HG02610 (cell line): ENCODE measurements around the gene SLC28A2.
"Not testable (repeated sequence)": the region's sequence is repeated elsewhere in the genome, so short reads cannot be mapped to it uniquely, and the experiment has no call there.

Experiments
- ATAC-seq: cut with Tn5 transposase; IDR thresholded peaks from one replicate; pipeline ENCODE4 v1.9.1; 2021; ENCODE audit warnings: mild to moderate bottlenecking, moderate library complexity; ENCODE audit not compliant: unreplicated experiment

The SLC28A2 gene

DNA sequence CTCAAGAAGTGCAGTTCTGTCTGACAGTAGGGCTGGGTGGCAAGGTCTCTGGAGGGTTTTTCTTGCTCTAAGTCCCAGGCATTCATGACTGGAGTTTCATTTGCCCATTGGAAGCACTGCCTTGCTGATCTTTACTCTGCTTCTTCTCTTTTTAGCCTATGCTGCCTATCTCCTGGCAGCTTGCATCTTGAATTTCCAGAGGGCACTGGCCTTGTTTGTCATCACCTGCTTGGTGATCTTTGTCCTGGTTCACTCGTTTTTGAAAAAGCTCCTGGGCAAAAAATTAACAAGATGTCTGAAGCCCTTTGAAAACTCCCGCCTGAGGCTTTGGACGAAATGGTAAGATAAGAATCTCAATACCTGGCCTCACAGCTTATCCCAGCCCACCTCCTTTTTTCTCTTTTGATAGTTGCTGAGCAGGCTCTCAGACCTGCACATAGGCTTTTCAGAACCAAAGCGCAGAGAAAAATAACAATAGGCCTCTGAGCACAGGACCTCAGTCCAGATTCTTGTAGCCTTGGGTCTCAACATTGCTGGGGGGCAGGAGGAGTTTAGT lies 10.9 kb downstream of the SLC28A2 start:
- ATAC-seq, result no peak

DNA sequence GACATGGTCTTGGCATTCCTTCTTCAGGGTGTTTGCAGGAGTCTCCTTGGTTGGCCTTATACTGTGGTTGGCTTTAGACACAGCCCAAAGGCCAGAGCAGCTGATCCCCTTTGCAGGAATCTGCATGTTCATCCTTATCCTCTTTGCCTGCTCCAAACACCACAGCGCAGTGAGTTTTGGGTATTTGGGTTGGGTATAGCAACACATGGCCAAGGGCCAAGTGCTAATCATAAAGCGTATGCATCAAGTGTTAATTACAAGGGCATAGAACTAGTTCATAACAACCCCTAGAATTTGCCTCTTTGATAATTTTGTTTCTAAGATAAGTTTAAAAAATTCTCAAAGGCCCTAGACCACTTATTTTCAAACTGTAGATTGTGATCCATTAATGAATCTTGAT lies 11.8 kb downstream of the SLC28A2 start:
- no peak for ATAC-seq

DNA sequence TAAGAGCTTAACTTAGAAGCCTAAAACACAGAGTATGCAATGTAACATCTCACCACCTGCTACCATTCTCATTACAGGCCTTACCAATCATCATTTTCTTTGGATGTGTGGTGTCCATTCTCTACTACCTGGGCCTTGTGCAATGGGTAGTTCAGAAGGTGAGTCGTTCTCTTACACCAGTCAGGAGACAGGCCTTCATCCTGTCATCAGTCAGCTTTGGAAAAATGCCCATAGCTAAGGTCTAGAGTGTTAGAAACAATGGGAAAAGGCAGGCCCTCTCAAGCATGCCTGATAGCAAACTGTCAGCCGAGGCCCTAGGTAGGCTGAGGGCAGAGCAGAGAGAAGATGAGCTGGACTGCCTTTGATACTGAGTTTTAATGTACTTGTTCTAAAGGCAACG lies 13.5 kb downstream of the SLC28A2 start:
- ATAC-seq, result no peak

DNA sequence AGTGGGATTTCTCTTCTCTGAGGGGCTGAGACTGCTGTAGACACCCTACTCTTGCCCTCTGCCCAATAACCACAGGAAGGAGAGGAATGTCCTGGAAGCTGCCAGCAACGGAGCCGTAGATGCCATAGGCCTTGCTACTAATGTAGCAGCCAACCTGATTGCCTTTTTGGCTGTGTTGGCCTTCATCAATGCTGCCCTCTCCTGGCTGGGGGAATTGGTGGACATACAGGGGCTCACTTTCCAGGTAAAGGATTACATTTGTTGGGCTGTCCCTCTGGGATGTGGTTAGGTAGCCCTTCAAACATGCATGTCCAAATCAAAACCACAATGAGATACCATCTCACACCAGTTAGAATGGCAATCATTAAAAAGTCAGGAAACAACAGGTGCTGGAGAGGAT lies 16.1 kb downstream of the SLC28A2 start:
- ATAC-seq, result no peak

DNA sequence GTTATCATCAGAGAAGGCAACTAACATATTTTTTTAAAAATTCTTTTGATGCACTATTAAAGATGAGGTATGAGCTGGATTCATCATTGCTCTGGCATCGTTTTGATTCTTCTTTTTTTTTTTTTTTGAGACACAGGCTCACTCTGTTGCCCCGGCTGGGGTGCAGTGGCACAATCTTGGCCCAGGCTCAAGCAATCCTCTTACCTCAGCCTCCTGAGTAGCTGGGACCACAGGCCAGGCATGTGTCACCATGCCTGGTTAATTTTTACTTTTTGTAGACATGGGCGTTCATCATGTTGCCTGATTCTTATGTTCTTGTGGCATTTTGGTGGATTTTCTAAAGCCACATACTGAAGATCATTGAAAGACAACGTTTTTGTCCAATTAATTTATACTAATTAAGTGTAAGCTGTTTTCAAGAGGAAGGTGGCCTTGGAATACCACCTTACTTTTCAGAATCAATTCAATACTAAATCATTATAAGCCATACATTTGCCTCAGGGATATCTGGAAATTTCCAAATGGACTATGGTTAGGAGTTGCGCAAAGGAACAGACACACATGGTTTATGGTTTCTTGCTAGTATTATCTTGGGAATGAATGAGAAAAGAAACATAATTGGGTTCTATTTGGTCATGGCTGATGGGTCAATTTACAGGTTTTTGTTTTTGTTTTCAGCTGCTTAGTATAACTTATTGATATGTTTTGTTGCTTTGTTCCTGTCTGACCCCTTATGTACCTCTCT lies 22.8 kb downstream of the SLC28A2 start:
- no peak for ATAC-seq

DNA sequence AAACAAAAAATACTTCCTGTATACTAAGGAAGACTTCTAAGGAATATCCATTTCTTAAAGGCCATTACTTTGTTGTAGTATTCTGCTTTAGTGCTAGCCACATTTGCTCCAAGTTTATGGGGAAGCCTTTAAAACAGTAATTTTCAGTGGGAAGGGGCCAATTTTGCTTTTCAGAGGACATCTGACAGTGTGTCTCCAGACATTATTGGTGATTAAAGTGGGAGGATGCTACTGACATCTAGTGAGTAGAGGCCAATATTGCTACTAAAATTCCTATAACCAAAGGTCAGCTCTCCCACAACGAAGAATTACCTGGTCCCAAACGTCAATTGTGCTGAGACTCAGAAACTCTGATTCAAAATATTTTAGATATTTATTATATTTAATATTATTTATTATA lies 24.8 kb downstream of the SLC28A2 start:
- ATAC-seq, result no peak

DNA sequence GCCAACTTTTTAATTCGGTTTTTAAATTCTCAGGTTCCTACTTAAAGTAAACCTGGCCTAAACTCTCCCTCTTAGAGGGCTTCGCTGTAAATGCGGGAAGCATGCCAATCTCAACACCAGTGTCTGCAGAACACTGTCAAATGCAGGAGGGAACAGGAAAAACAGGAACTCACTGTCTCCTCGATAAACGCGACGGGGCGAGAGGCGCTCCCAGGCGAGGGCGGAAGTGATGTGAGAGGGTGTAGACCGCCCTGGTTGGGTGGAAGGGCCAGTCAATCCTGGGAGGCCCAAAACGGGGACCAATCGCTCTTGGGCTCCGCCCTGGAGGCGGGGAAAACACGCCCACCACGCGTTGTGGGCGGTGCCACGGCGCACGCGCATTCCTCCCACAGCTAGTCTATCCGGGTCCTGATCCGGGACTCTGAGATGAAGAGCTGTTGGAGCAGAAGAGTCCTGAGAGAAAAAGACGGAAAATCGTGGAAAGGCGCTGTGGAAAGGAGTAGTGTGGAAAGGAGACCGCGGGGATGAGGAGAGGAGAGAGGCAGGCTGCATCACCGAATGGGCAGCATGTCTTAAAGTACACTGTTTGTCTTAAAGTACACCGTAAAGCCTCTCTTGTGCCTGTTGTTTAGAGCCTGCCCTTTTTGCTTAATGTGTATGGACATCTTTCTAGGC lies 27.1 kb downstream of the SLC28A2 start:
- ATAC-seq, result peak; percentile 100

DNA sequence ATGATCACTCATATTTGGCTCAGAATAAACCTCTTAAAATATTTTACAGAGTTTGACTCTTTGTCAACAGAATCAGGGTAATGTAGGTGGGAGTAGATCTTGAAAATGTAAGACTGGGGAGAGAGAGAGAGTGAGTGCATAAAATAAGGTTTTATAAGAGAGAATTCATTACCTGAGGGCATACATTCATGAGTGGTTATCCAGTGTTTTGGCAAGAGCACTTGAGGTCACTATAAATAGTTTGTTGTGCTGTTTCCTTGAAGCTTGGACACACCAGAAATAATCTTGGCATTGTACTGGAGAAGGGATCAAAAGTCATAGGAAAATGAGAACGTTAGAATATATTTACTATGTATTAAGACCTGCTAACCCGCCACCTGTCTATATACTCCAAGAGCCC lies 33.4 kb downstream of the SLC28A2 start:
- no peak for ATAC-seq

DNA sequence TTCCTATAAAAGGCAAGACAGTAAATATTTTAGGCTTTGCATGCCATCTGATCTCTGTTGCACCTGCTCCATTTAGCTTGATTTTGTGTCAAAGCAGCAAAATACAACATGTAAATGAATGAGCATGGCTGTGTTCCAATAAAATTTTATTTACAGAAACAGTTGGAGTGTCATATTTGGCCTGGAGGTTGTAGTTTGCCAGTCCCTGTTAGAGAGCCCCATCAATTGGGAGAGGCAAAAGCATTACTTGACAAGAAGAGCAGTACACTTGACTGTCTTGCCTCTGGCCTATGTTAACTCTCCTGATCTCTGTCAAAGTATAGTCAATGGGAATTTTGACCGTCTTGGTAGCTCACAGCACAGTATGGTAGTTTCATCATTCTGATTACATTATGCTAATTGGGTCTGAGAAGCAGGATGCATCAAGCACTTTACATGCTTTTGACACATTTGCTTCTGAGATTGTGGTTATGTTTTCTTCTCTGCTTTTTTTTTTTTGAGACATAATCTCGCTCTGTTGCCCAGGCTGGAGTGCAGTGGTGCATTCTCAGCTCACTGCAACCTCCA lies 35.4 kb downstream of the SLC28A2 start:
- no peak for ATAC-seq

DNA sequence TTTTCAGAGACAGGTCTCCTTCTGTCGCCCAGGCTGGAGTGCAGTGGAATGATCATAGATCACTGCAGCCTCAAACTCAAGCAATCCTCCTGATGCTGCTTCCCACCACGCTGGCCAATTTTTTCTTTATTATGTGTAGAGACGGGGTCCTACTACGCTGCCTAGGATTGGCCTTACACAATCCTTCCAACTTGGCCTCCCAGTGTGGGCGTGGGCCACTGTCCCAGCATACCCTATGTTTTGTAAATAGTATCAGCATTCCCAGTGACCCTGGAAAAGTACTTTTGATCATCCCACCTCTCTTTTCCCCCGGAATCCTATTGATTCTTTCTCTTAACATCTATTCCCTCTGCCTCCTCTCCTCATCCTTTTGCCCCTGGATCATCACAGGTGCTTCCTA lies 36.9 kb downstream of the SLC28A2 start:
- no peak for ATAC-seq

DNA sequence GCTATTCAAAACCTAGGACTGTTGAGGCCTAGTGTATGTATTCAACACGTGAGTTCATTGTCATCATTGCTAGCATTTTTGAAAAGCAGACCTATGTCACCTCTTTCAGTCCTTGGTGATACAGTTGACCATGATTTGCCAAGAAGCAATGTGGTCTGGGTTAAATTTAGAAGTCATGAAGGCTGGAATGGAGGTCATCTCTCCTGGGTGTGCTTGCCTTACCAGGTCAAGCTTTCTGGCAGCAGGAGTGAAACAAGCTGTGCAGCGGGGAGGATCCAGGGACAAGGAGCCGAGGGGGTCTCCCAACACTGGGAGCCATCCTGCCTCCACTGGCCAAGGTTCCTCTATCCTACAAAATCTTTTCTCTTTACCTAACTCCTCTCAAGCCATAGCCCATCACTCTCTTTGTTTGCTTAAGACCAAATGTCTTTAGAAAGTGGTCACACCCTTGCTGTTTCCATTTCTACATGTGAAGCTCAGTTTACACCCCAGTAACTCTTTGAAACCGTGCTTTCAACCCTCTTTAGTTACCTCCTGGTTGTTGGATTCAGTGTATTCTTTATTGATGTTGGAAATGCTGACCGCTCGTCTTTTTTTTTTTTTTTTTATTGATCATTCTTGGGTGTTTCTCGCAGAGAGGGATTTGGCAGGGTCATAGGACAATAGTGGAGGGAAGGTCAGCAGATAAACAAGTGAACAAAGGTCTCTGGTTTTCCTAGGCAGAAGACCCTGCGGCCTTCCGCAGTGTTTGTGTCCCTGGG lies 40.0 kb downstream of the SLC28A2 start:
- ATAC-seq, result no peak

DNA sequence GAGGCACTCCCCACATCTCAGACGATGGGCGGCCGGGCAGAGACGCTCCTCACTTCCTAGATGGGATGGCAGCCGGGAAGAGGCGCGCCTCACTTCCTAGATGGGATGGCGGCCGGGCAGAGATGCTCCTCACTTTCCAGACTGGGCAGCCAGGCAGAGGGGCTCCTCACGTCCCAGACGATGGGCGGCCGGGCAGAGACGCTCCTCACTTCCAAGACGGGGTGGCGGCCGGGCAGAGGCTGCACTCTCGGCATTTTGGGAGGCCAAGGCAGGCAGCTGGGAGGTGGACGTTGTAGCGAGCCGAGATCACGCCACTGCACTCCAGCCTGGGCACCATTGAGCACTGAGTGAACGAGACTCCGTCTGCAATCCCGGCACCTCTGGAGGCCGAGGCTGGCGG lies 41.3 kb downstream of the SLC28A2 start:
- not testable (repeated sequence) for ATAC-seq

DNA sequence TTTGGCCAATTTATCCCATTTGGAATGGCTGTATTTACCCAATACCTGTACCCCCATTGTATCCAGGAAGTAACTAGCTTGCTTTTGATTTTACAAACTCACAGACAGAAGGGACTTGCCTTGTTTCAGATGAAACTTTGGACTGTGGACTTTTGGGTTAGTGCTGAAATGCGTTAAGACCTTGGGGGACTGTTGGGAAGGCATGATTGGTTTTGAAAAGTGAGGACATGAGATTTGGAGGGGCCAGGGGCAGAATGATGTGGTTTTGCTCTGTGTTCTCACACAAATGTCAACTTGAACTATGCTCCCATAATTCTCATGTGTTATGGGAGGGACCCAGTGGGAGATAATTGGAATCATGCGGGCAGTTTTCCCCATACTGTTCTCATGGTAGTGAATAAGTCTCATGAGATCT lies 46.9 kb downstream of the SLC28A2 start:
- ATAC-seq, result not testable (repeated sequence)

DNA sequence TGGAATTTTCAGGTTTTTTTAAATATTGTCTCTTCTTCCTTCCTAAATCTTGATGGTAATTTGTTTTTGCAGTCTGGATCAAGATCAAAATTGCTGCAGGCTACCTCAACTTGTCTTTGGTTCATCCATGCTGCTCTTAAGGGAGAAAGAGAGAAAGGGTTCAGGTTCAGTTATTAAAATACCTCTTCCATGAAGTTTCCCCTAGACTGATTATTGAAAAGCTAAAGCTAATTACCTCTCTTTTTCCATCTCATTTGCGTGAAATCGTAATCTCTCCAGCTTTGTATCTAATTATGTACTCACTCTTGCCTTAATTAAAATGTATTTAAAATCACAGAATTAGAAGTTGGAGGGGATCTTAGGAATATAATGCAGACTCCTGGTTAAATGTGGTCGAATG lies 52.7 kb downstream of the SLC28A2 start:
- ATAC-seq, result no peak

DNA sequence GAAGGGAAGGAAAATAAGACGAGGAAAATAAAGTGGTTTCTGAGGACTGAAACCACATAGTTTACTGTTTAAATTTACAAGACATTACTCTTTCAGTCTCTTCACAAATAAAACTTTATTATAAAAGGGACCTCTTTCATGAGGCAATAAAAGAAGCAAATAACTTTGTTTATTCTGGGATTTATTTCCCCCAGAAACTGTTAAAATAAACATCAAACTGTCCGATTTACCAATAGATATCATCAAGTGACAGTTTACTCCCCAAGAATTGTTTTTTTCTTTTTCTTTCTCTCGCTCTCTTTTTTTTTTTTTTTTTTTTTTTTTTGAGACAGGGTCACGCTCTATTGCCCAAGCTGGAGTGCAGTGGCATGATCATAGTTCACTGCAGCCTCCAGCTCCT lies 54.1 kb downstream of the SLC28A2 start:
- no peak for ATAC-seq

DNA sequence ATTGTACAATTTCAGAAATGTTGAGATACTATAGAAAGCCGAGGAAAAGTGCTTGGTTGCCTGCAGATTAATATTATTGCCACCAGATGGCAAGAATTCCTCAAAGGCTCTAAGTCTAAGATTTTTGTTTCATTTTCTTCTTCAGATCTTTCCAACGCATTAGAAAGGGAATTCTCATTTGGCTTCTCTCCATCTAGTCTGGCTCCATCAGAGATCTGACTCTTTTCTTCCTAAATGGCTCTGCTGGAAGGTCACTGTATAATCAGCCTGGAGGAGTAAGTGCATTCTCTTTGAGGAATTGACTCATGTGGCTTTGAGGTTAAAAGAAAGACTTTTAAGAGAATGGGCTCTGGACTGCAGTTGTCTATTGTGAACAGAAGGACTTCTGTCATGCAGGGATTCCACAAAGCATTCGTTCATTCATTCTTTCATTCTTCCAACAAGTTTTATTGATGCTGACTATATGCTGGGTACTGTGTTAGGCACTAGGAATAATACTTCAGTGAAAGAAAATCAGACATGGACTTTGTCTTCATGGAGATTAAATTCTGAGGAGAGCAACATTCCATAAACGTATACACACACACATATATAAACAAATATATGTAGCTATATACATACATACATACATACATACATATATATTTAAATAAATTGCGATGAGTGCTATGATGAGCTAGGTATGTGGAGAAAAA lies 55.3 kb downstream of the SLC28A2 start:
- ATAC-seq, result peak; percentile 43

DNA sequence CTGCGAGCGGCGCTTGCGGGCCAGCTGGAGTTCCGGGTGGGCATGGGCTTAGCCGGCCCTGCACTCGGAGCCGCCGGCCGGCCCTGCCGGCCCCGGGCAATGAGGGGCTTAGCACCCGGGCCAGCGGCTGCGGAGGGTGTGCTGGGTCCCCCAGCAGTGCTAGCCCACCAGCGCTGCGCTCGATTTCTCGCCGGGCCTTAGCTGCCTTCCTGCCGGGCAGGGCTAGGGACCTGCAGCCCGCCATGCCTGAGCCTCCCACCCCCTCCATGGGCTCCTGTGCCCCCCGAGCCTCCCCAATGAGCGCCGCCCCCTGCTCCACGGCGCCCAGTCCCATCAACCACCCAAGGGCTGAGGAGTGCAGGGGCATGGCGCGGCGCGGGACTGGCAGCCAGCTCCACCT lies 62.1 kb downstream of the SLC28A2 start:
- not testable (repeated sequence) for ATAC-seq

DNA sequence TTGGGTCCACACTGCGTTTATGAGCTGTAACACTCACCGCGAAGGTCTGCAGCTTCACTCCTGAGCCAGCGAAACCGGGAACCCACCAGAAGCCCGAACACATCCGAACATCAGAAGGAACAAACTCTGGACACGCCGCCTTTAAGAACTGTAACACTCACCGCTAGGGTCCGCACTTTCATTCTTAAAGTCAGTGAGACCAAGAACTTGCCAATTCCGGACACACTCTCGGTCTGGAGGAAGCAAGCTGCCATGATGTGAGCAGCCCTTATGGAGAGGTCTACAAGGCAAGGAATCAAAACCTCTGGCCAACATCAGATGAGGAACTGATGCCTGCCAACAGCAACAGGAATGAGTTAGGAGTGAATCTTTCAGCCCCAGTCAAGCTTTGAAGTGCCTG lies 62.9 kb downstream of the SLC28A2 start:
- ATAC-seq, result no peak

DNA sequence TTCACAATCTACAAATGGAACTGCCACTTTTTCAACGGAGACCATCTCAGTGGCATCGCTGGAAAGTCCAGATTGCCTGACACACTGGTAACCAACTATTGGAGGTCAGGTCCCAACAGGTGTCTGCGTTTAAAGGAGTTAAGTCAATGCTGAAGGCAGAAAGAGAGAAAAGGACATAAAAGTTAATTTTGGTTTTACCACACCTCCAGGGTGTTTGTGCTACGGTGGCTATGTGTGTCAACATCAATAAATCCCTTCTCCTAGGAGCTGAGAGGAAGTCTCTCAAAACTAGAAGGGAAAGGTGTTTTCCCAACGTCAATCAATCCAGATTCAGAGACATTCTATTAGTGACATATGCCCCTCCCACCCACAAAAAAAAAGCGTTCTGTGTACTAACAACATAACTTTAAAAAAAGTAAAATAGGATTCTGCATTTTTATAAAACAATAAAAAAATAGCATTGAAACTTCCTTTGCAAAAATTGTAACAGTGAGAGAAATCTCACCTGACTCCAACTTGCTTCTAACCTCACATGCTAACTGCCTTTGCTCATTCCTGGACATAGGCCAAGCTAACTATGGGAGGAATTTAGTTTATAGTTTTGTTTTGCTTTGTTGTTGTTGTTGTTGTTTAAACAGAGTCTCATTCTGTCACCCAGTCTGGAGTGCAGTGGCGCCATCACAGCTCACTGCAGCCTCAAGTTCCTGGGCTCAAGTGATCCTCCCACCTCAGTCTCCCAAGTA lies 67.6 kb downstream of the SLC28A2 start:
- ATAC-seq, result no peak
